AG09309 (cell line): Measurements from ENCODE around the gene LMTK3.

Experiments
- DNase-seq: peaks from one replicate; pipeline ENCODE4 v3.0.0-alpha.2; 2010; ENCODE audit warnings: low read depth
- H3K4me3 ChIP-seq: 2 replicates; pipeline ENCODE4 v1.5.1; 2011; ENCODE audit warnings: mild to moderate bottlenecking, low read depth, low read length, moderate library complexity; ENCODE audit not compliant: control insufficient read depth
- TF ChIP-seq, protein P1 (sequence below): IDR thresholded peaks from 2 replicates; pipeline ENCODE4 v1.5.1; 2011; ENCODE audit warnings: mild to moderate bottlenecking, low read depth, low read length, inconsistent platforms; ENCODE audit not compliant: insufficient read depth, control insufficient read depth; ENCODE audit errors: missing control alignments

Gene LMTK3

GRCh38 chr19:48444129-48444935 lies 67.3 kb downstream of the LMTK3 start:
- no peak for DNase-seq
- peak overlapping the region; percentile 97 for H3K4me3 ChIP-seq
- TF ChIP-seq, protein P1, sequence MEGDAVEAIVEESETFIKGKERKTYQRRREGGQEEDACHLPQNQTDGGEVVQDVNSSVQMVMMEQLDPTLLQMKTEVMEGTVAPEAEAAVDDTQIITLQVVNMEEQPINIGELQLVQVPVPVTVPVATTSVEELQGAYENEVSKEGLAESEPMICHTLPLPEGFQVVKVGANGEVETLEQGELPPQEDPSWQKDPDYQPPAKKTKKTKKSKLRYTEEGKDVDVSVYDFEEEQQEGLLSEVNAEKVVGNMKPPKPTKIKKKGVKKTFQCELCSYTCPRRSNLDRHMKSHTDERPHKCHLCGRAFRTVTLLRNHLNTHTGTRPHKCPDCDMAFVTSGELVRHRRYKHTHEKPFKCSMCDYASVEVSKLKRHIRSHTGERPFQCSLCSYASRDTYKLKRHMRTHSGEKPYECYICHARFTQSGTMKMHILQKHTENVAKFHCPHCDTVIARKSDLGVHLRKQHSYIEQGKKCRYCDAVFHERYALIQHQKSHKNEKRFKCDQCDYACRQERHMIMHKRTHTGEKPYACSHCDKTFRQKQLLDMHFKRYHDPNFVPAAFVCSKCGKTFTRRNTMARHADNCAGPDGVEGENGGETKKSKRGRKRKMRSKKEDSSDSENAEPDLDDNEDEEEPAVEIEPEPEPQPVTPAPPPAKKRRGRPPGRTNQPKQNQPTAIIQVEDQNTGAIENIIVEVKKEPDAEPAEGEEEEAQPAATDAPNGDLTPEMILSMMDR = no peak

DNA sequence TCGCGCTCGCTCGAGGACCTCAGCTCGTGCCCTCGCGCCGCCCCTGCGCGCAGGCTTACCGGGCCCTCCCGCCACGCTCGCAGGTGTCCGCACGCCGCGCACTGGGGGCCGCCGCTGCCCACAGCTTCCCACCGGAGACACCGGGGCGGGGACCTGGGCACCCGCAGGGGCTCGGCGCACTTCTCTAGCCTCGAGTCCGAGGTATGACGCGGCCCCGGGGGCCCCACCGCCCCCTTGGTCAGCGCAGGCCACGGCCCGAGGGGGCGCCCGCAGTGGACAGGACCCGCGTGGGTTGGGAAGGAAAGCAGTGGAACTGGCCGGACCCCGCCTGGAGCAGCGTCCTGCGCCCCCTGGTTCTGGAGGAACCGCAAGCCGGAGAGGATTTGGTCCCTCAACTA lies 67.9 kb downstream of the LMTK3 start:
- TF ChIP-seq, protein P1 = no peak
- no peak for DNase-seq
- H3K4me3 ChIP-seq = no peak overlapping the region; the same call in 1 of the 2 replicates

GRCh38 chr19:48443256-48443655 lies 68.4 kb downstream of the LMTK3 start:
- DNase-seq = no peak
- TF ChIP-seq, protein P1 = no peak
- no peak overlapping the region for H3K4me3 ChIP-seq

- DNase-seq = no peak
- TF ChIP-seq, protein P1 = no peak
- H3K4me3 ChIP-seq = no peak overlapping the region
Measured at GRCh38 chr19:48442116-48443035, 69.3 kb downstream of the LMTK3 start.

GRCh38 chr19:48441360-48442050 lies 70.1 kb downstream of the LMTK3 start:
- no peak for DNase-seq
- H3K4me3 ChIP-seq = no peak overlapping the region
- TF ChIP-seq, protein P1 = no peak

DNA sequence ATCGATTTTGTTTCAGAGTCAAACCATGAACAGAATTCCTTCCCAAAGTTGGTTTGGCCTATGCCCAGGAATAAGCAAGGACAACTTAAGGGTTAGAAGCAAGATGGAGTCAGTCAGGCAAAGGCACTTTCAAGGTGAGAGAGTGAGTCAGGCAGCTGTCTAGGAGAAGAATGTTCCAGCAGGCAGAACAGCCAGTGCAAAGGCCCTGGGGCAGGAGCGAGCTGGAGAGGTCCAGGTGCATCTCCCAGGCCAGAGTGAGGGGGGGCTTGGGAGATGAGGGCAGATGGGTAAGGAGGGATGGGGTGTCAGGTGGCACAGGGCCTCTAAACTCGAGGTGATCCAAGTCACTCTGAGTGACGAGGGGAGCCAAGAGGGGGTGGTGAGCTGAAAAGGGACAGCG lies 75.0 kb downstream of the LMTK3 start:
- H3K4me3 ChIP-seq = no peak overlapping the region
- TF ChIP-seq, protein P1 = no peak
- DNase-seq = no peak
